OCI-LY7 (cell line): ENCODE measurements around the gene TNFAIP8. TPM values are rescaled to one million over a fixed set of nuclear protein-coding genes. Genes with fewer than 3 reads are reported as not detected.

Experiments
- BruUV-seq: library from RNA; stranded (reverse); fragments of 400-500 nt; replicated peaks from 2 replicates; lab custom pipeline; 2021; lab: Mats Ljungman, UMichigan
- CTCF ChIA-PET: fragments of 300-600 bp; sonication (Branson Sonifier 250); formaldehyde crosslinking; loops from one replicate; lab custom pipeline; 2022; ENCODE audit warnings: antibody characterized with exemption; ENCODE audit not compliant: unreplicated experiment; lab: Charles Lee
- POLR2A ChIA-PET: fragments of 300-600 bp; sonication (Branson Sonifier 250); formaldehyde crosslinking; loops from one replicate; lab custom pipeline; 2022; ENCODE audit warnings: antibody characterized with exemption; lab: Charles Lee
- DNase-seq: peaks from one replicate; pipeline ENCODE4 v3.0.0-alpha.2; 2015; ENCODE audit warnings: low spot score
- H2AFZ ChIP-seq: fragments of 200-600 bp; sonication (generic), shearing (Covaris generic); 2 replicates; pipeline ENCODE4 v1.6.1; 2014; ENCODE audit warnings: mild to moderate bottlenecking, antibody characterized with exemption, low read length, moderate library complexity
- H3K27ac ChIP-seq: fragments of 200-600 bp; sonication (generic); 2 replicates; pipeline ENCODE4 v1.5.1; 2014; ENCODE audit warnings: mixed run types, low read depth, mild to moderate bottlenecking, moderate library complexity, low read length, inconsistent platforms; ENCODE audit not compliant: poor library complexity, severe bottlenecking
- H3K36me3 ChIP-seq: fragments of 200-600 bp; sonication (generic); 2 replicates; pipeline ENCODE4 v1.6.1; 2014; ENCODE audit warnings: mild to moderate bottlenecking, antibody characterized with exemption, low read length, moderate library complexity, mixed read lengths; ENCODE audit not compliant: insufficient read depth
- H3K4me1 ChIP-seq: fragments of 200-600 bp; sonication (generic); 2 replicates; pipeline ENCODE4 v1.5.1; 2014; ENCODE audit warnings: mild to moderate bottlenecking, low read length; ENCODE audit not compliant: insufficient read depth, poor library complexity, severe bottlenecking
- H3K4me2 ChIP-seq: fragments of 200-600 bp; sonication (generic); 2 replicates; pipeline ENCODE4 v1.6.1; 2014; ENCODE audit warnings: mild to moderate bottlenecking, low read length
- H3K4me3 ChIP-seq: fragments of 200-600 bp; sonication (generic); 2 replicates; pipeline ENCODE4 v1.5.1; 2014; ENCODE audit warnings: mild to moderate bottlenecking, low read depth, low read length; ENCODE audit not compliant: poor library complexity, severe bottlenecking
- H3K79me2 ChIP-seq: fragments of 200-600 bp; sonication (generic); 2 replicates; pipeline ENCODE4 v1.6.1; 2016; ENCODE audit warnings: low read depth, mild to moderate bottlenecking, low read length, moderate library complexity, mixed read lengths; ENCODE audit not compliant: insufficient read depth
- H3K9me2 ChIP-seq: fragments of 200-600 bp; sonication (generic); 2 replicates; pipeline ENCODE4 v1.6.1; 2016; ENCODE audit warnings: mild to moderate bottlenecking, low read length, mixed read lengths; ENCODE audit not compliant: insufficient read depth
- H3K9me3 ChIP-seq: fragments of 200-600 bp; sonication (generic); 2 replicates; pipeline ENCODE4 v1.6.1; 2014; ENCODE audit warnings: mild to moderate bottlenecking, mixed run types, low read length, mixed read lengths
- H4K20me1 ChIP-seq: fragments of 200-600 bp; sonication (generic); 2 replicates; pipeline ENCODE4 v1.6.1; 2014; ENCODE audit warnings: mild to moderate bottlenecking, antibody characterized with exemption, low read length, moderate library complexity, mixed read lengths; ENCODE audit not compliant: insufficient read depth
- CTCF ChIP-seq: fragments of 200-600 bp; sonication (generic); conservative IDR thresholded peaks from 2 replicates; pipeline ENCODE4 v1.5.1; 2014; ENCODE audit warnings: mild to moderate bottlenecking, antibody characterized with exemption, low read length, moderate library complexity, mixed read lengths
- EZH2phosphoT487 ChIP-seq: fragments of 200-600 bp; sonication (generic); IDR thresholded peaks from 2 replicates; pipeline ENCODE4 v1.6.1; 2018; ENCODE audit warnings: low read depth, borderline replicate concordance, mild to moderate bottlenecking, mixed run types, antibody characterized with exemption, low read length, moderate library complexity, mixed read lengths
- intact Hi-C: fragments of 100-400 bp; cut with micrococcal nuclease; formaldehyde crosslinking; loops from one replicate; pipeline ENCODE4 v1.10.0; 2022; ENCODE audit not compliant: unreplicated experiment
- total RNA-seq, 2 experiments: library from RNA; depleted of rRNA in 1 of 2; stranded (reverse); fragments of >200 nt in 1 of 2; shearing (Covaris generic) in 1 of 2; gene quantifications; 2 replicates each; pipeline ENCODE4 v1.2.3, GENCODE V29; 2014 to 2022

TNFAIP8 gene
- total RNA-seq, 2 experiments from 2014 or later = 75.4 to 95.1 TPM

GRCh38 chr5:119339344-119339743 is 16.5 kb upstream of the TNFAIP8 start:
- no peak for DNase-seq
- Histone ChIP-seq H2AFZ (no peak overlapping the region), H3K4me3 (peak overlapping the region; percentile 70), H3K36me3 (peaks cover 4% of the 10 kb centered on the region; the same call in 1 of the 2 replicates), H3K4me1 (peaks cover 88% of the 10 kb centered on the region), H3K9me2 (no peaks in the 10 kb centered on the region), H3K9me3 (no peaks in the 10 kb centered on the region), H3K4me2 (peak overlapping the region; percentile 85), H4K20me1 (no peaks in the 10 kb centered on the region), H3K79me2 (peaks cover 87% of the 10 kb centered on the region), H3K27ac (peak overlapping the region; percentile 99)
- CTCF ChIA-PET = interaction anchor here (0.6 kb wide), 1 partner anchor 70 kb away, joined by 3 read pairs; no protein-coding TSS in a partner anchor
- intact Hi-C loops = no loop called here
- no peak for TF ChIP-seq CTCF
- TF ChIP-seq EZH2phosphoT487 = no peak
- BruUV-seq = no TSS peak
- POLR2A ChIA-PET = interaction anchor here (0.6 to 22.6 kb wide), 21 partner anchors 8 to 351 kb away, joined by 3 to 538 read pairs (median 5); partner anchors contain the start of genes DTWD2 and TNFAIP8

- DNase-seq = peak; percentile 63
- Histone ChIP-seq H3K27ac (peak overlapping the region; percentile 99), H3K4me3 (peak overlapping the region; percentile 70), H3K36me3 (peaks cover 6% of the 10 kb centered on the region; the same call in 1 of the 2 replicates), H4K20me1 (no peaks in the 10 kb centered on the region), H3K9me3 (no peaks in the 10 kb centered on the region), H3K4me1 (peaks cover 94% of the 10 kb centered on the region), H2AFZ (no peak overlapping the region), H3K9me2 (no peaks in the 10 kb centered on the region), H3K4me2 (peak overlapping the region; percentile 85), H3K79me2 (peaks cover 87% of the 10 kb centered on the region)
- POLR2A ChIA-PET = interaction anchor here (0.8 to 22.6 kb wide), 17 partner anchors 16 to 316 kb away, joined by 3 to 538 read pairs (median 5); partner anchors contain the start of gene TNFAIP8
- TF ChIP-seq EZH2phosphoT487 = no peak
- TF ChIP-seq CTCF = 0 out of 2 replicates have a peak, but pooled peaks have one; percentile 11
- CTCF ChIA-PET = interaction anchor here (0.7 to 1.2 kb wide), 3 partner anchors 11 to 316 kb away, joined by 3 to 4 read pairs (median 4); no protein-coding TSS in a partner anchor
- intact Hi-C loops = loop anchor here (1.0 to 5.0 kb wide), 7 partner anchors 25 to 1103 kb away; partner anchors contain the start of gene DMXL1
- BruUV-seq = no TSS peak
Measured at GRCh38 chr5:119339965-119340364, 15.9 kb upstream of the TNFAIP8 start.
